SKM-1 treated with dmso at 0.1 percent for 144 hours (cell line): ENCODE measurements around the gene PLCL1.
"Not testable (repeated sequence)": the region's sequence is repeated elsewhere in the genome, so short reads cannot be mapped to it uniquely, and the experiment has no call there.

Experiments
- DNase-seq: peaks from one replicate; lab custom pipeline; 2025; ENCODE audit not compliant: unreplicated experiment; lab: John Stamatoyannopoulos, UW

Gene PLCL1

DNA sequence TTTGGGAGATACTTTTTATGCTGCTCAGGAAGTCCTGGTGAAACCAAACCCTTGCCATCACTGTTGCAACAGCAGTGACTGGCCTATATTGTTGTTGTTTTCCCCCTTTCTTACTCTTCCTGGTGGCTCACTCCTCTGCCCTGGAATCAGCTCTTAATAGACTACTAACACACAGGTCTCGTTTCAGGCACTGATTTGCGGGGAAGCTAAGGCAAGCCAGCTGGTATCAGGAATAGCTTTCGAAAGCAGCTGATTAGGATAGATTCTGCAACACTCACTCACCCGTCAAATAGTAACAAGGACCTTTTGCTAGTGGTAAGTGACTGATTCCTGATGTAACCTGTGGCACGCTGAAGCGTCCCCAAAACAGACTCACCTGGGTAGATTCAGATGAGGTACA lies 360.4 kb downstream of the PLCL1 start:
- DNase-seq = no peak

GRCh38 chr2:198165289-198165688 lies 360.9 kb downstream of the PLCL1 start:
- no peak for DNase-seq

- DNase-seq = no peak
Observed at GRCh38 chr2:198167346-198167745, 363.0 kb downstream of the PLCL1 start.

DNA sequence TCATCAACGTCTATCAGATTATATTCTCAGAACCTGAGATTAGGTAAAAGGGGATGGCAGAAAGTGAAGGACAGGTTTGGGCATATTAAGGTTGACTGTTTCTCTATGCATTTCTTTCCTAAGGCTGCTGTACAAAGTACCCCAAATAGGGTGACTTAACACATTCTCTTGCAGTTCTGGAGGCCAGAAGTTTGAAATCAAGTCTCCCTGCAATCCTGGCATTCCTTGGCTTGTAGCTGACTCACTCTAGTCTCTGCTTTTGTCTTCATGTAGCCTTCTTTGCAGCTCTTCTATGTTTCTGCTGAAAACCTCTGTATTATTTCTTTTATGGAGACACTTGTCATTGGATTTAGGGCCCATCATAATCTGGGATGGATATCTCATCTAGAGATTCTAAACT lies 364.3 kb downstream of the PLCL1 start:
- no peak for DNase-seq

DNA sequence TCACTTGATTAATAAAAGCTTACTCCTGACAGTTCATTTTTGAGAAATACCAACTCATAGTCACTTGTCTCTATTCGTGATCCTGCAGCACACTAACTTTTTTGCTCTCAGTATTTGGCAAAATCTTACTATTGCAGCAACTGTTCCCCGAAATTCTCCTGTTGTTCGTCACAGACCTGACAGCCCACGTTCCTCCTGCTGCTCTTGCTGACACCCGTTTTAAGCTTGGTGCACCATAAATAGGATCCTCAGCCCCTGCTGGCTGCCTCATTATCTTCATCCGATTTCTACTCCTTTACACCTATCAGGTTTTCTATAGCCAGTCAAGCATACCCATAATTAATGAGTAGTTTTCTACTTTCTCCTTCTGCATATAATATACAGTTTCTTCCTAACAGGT lies 368.8 kb downstream of the PLCL1 start:
- no peak for DNase-seq

DNA sequence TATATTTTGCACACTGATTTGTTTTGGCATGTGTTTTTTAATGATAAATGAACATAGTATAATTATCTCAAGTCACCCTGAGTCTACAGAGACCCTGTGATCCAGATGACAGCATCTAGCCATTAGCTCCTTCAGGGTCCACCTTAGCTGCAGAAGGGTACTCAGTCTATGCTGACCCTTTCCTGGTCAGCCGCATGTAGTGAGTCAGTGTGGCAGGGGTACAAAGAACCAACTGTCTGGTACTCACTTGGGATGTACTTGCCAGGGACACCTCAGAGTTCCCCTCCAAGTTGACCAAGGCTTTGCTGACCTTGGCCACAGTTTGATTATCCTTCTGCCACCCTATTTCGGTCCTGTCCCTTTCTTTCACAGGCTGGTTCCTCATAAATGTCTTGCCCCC lies 369.5 kb downstream of the PLCL1 start:
- DNase-seq = no peak

GRCh38 chr2:198175271-198175670 lies 370.9 kb downstream of the PLCL1 start:
- no peak for DNase-seq

GRCh38 chr2:198177040-198177439 lies 372.6 kb downstream of the PLCL1 start:
- no peak for DNase-seq

DNA sequence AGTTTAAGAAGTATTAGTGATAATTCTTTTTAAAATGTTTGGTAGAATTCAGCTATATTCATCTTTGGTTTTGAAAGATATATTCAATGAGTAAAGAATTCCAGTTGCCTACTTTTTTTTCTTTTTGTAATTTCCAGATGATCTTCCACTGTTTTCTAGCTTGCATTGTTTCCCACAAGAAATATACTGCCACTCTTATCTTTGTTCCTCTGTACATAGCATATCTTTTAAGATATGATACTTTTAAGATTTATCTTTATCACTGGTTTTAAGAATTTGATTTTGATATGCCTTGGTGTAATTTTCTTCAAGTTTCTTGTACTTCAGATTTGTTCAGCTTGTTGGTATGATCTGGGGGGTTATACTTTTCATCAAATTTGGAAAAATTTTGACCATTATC lies 374.4 kb downstream of the PLCL1 start:
- DNase-seq = no peak

GRCh38 chr2:198186257-198186656 lies 381.9 kb downstream of the PLCL1 start:
- no peak for DNase-seq

DNA sequence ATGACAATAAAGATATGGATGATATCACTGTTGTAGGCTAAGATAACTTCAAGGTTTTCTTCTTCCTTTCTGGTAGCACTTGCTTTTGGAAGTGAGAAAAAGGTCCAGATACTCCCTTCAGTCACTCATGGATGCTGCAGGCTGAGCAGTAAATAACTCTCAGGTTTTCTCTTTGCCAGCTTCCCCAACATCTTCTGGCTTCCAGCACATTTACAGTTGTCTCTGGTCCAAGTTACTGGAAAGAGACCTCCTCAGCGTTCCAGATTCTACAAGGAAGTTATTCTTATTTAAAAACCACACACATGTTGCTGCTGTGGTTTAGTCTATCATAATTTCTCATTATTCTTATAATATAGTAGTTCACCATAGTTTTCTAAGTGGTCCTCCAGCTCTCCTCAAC lies 383.4 kb downstream of the PLCL1 start:
- no peak for DNase-seq

- no peak for DNase-seq
Observed at GRCh38 chr2:198188982-198189381, 384.6 kb downstream of the PLCL1 start.

- DNase-seq = no peak
Observed at GRCh38 chr2:198191651-198192050, 387.3 kb downstream of the PLCL1 start.

GRCh38 chr2:198196556-198196955 lies 392.2 kb downstream of the PLCL1 start:
- DNase-seq = not testable (repeated sequence)
